Activated CD8-positive, alpha-beta memory T cell treated with anti-CD3 and anti-CD28 coated beads, Interleukin-2, amount 10 ng/mL, durations not matched to agents 7 days and 5 days (primary cell): ENCODE results near the gene TMEM94. TPM values are rescaled to one million over a fixed set of nuclear protein-coding genes. Genes with fewer than 3 reads are reported as not detected.

Source experiments
- ATAC-seq: fragments of 150-1000 bp; cut with Tn5 transposase; one replicate; pipeline ENCODE4 v1.10.0; 2021; ENCODE audit warnings: moderate library complexity
- CTCF ChIA-PET: fragments of 350-600 bp; sonication (Branson Sonifier 250); formaldehyde crosslinking; loops from one replicate; lab custom pipeline; 2021; ENCODE audit warnings: antibody characterized with exemption; lab: Charles Lee
- DNase-seq: peaks from one replicate; pipeline ENCODE4 v3.0.0-alpha.2; 2020
- H3K27ac Mint-ChIP-seq: one replicate; pipeline ENCODE4 v1.8.0; 2021; ENCODE audit warnings: mild to moderate bottlenecking, mixed read lengths
- H3K27me3 Mint-ChIP-seq: one replicate; pipeline ENCODE4 v1.8.0; 2021; ENCODE audit warnings: mixed read lengths
- H3K36me3 Mint-ChIP-seq: one replicate; pipeline ENCODE4 v1.8.0; 2021; ENCODE audit warnings: mild to moderate bottlenecking, mixed read lengths
- H3K4me1 Mint-ChIP-seq: one replicate; pipeline ENCODE4 v1.8.0; 2021; ENCODE audit warnings: mixed read lengths
- H3K4me3 Mint-ChIP-seq: one replicate; pipeline ENCODE4 v1.8.0; 2021; ENCODE audit warnings: mild to moderate bottlenecking, moderate library complexity, mixed read lengths
- H3K9me3 Mint-ChIP-seq: one replicate; pipeline ENCODE4 v1.8.0; 2022; ENCODE audit warnings: low read depth, mixed read lengths
- total RNA-seq, 2 experiments: library from RNA; stranded (reverse); gene quantifications; one replicate each; pipeline ENCODE4 v1.2.3, GENCODE V29; 2021

The TMEM94 gene
- total RNA-seq, 2 experiments from 2014 or later: 83.7 to 106 TPM

DNA sequence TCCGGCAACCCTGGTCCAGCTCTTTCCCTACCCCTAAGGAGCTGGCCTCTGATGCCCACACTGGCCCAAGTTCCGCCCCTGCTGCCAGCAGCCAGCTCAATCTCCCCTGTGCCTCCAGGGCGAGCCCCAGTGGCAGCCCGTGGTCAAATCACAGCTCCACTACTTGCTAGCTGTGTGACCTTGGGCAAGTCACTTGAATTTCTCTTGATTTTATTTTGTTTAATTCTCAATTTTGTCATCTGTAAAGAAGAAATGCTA is 48.6 kb downstream of the TMEM94 start:
- Mint-ChIP-seq H3K9me3 (no peaks in the 10 kb centered on the region), H3K27me3 (no peaks in the 10 kb centered on the region), H3K4me3 (no peak overlapping the region), H3K27ac (no peak overlapping the region), H3K4me1 (peaks cover 2% of the 10 kb centered on the region), H3K36me3 (no peaks in the 10 kb centered on the region)
- no peak for ATAC-seq
- CTCF ChIA-PET: interaction anchor here (0.8 to 2.1 kb wide), 5 partner anchors 11 to 96 kb away, joined by 3 to 7 read pairs (median 5); partner anchors contain the start of genes TMEM94 and TSEN54
- DNase-seq: no peak

- H3K27me3 Mint-ChIP-seq: no peaks in the 10 kb centered on the region
- ATAC-seq (no peak), DNase-seq (no peak)
- H3K4me3 Mint-ChIP-seq: no peak overlapping the region
- no peak overlapping the region for H3K27ac Mint-ChIP-seq
- peaks cover 2% of the 10 kb centered on the region for H3K4me1 Mint-ChIP-seq
- H3K9me3 Mint-ChIP-seq: no peaks in the 10 kb centered on the region
- CTCF ChIA-PET: interaction anchor here (1.2 to 2.1 kb wide), 3 partner anchors 11 to 95 kb away, joined by 4 to 7 read pairs (median 5); partner anchors contain the start of gene TSEN54
- H3K36me3 Mint-ChIP-seq: no peaks in the 10 kb centered on the region
These were observed 49.2 kb downstream of the TMEM94 start for GRCh38 chr17:75505640-75506039.

DNA sequence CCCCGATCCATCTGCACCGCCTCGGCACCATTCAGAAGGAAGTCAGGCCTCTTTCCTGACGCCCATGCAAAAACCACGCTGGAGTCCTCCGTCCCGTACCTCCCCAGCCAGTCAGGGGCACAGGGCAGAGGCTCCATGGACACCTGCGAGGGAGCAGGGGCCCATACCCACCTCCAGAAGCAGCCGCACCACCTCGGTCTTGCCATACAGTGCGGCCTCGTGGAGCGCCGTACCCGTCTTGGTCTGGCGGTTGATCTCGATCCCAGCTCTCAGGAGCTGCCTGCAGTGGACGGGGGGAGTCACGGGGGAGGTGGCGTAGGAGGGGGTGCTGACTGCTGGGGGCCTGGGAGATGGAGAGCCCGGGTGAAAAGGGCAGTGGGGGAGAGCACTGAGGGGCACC is 49.7 kb downstream of the TMEM94 start:
- ATAC-seq: no peak
- no peak for DNase-seq
- H3K27me3 Mint-ChIP-seq: no peaks in the 10 kb centered on the region
- no peaks in the 10 kb centered on the region for H3K4me1 Mint-ChIP-seq
- no peak overlapping the region for H3K27ac Mint-ChIP-seq
- no peaks in the 10 kb centered on the region for H3K9me3 Mint-ChIP-seq
- no peaks in the 10 kb centered on the region for H3K36me3 Mint-ChIP-seq
- CTCF ChIA-PET: interaction anchor here (1.1 to 1.2 kb wide), 2 partner anchors 10 to 76 kb away, joined by 3 to 7 read pairs; partner anchors contain the start of gene TSEN54
- no peak overlapping the region for H3K4me3 Mint-ChIP-seq

GRCh38 chr17:75506888-75507287 is 50.5 kb downstream of the TMEM94 start:
- no peak overlapping the region for H3K4me3 Mint-ChIP-seq
- CTCF ChIA-PET: interaction anchor here (1.1 kb wide), 1 partner anchor 77 kb away, joined by 3 read pairs; no protein-coding TSS in a partner anchor
- ATAC-seq (no peak), DNase-seq (no peak)
- H3K9me3 Mint-ChIP-seq: no peaks in the 10 kb centered on the region
- no peak overlapping the region for H3K27ac Mint-ChIP-seq
- no peaks in the 10 kb centered on the region for H3K27me3 Mint-ChIP-seq
- H3K4me1 Mint-ChIP-seq: no peaks in the 10 kb centered on the region
- no peaks in the 10 kb centered on the region for H3K36me3 Mint-ChIP-seq

DNA sequence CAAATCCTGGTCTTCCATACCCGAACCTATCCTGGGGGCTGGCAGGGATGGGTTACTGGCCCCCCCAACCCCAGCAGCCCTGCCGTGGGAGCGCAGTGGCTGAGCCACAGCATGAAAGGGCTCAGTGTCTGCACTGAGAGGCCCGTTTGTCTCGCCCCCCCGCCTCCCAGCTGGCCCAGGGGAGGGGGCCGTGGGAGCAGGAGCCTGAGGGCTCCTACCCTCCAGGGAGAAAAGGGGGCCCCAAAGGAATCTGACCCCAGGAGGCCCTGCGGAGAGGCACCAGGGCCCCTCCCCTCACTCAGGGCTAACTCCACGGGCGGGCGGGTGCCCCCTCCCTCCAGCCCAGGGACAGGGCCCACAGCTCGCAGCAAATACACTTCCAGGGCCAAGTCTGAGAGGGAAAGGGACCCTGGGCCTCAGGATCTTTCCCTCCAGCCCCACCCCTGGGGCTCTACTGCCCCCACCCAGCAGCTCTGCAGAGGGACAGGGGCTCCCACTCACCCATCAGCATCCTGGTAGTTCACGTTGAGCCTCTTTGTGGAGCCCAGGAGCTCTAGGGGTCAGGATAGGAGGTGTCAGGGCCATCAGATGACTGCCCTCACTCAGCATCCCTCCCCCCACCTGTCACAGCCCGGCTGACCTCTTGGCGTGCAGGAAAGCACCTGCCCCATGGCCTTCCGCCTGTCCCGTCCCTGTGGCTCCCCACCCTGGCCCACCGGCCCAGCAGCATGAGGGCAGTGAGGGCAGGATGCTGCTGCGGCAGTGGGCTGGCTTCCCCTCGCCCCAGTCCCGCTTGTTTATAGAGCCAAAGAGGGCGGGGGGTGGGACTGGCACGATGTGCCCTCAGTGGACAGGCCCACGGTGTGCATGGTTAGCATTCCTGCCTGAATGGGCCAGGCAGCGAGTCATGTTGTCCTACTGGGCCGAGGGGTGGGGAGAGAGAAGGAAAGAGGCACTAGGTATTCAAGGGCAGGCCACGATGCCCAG is 51.6 kb downstream of the TMEM94 start:
- Mint-ChIP-seq H3K27me3 (no peaks in the 10 kb centered on the region), H3K4me1 (no peaks in the 10 kb centered on the region), H3K4me3 (no peak overlapping the region), H3K27ac (no peak overlapping the region), H3K36me3 (no peaks in the 10 kb centered on the region), H3K9me3 (no peaks in the 10 kb centered on the region)
- DNase-seq: no peak
- ATAC-seq: no peak
- CTCF ChIA-PET: interaction anchor here (0.9 to 1.5 kb wide), 2 partner anchors 80 to 125 kb away, joined by 3 read pairs; partner anchors contain the start of gene SMIM5

DNA sequence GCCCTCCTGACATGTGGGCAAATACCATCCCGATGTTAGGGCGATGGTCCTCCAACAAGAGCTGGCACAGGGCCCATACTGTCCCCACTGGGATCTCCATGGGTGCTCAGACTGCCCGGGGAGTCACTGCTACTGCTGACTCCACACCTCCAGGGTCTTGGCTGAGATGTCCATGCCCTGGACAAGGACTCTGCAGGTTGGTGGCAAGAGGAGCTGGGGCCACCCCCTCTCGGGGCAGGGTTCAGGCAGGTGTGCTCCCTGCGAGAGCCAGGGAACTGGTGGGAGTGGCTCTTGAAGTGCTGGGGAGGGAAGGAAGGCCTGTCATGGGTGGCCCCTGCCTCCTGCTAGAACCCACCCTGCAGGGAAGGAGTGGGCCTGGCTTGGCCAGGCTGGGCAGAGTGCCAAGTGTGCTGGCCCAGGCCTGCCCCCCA is 52.5 kb downstream of the TMEM94 start:
- DNase-seq: no peak
- Mint-ChIP-seq H3K27me3 (no peaks in the 10 kb centered on the region), H3K27ac (no peak overlapping the region), H3K4me3 (no peak overlapping the region), H3K4me1 (no peaks in the 10 kb centered on the region), H3K36me3 (no peaks in the 10 kb centered on the region), H3K9me3 (no peaks in the 10 kb centered on the region)
- no peak for ATAC-seq
- CTCF ChIA-PET: interaction anchor here (0.9 kb wide), 1 partner anchor 124 kb away, joined by 3 read pairs; the partner anchor contains the start of gene SMIM5

- DNase-seq (no peak), ATAC-seq (no peak)
- no peak overlapping the region for H3K27ac Mint-ChIP-seq
- no peaks in the 10 kb centered on the region for H3K4me1 Mint-ChIP-seq
- H3K36me3 Mint-ChIP-seq: no peaks in the 10 kb centered on the region
- CTCF ChIA-PET: no interaction called here
- H3K9me3 Mint-ChIP-seq: no peaks in the 10 kb centered on the region
- H3K27me3 Mint-ChIP-seq: no peaks in the 10 kb centered on the region
- H3K4me3 Mint-ChIP-seq: no peak overlapping the region
These were observed 53.3 kb downstream of the TMEM94 start for GRCh38 chr17:75509528-75510258.

- Mint-ChIP-seq H3K4me3 (no peak overlapping the region), H3K4me1 (no peaks in the 10 kb centered on the region), H3K27ac (no peak overlapping the region), H3K27me3 (no peaks in the 10 kb centered on the region), H3K9me3 (no peaks in the 10 kb centered on the region), H3K36me3 (no peaks in the 10 kb centered on the region)
- DNase-seq (no peak), ATAC-seq (no peak)
- CTCF ChIA-PET: interaction anchor here (1.5 kb wide), 1 partner anchor 24 kb away, joined by 4 read pairs; no protein-coding TSS in a partner anchor
These were observed 54.8 kb downstream of the TMEM94 start for GRCh38 chr17:75511270-75511609.

DNA sequence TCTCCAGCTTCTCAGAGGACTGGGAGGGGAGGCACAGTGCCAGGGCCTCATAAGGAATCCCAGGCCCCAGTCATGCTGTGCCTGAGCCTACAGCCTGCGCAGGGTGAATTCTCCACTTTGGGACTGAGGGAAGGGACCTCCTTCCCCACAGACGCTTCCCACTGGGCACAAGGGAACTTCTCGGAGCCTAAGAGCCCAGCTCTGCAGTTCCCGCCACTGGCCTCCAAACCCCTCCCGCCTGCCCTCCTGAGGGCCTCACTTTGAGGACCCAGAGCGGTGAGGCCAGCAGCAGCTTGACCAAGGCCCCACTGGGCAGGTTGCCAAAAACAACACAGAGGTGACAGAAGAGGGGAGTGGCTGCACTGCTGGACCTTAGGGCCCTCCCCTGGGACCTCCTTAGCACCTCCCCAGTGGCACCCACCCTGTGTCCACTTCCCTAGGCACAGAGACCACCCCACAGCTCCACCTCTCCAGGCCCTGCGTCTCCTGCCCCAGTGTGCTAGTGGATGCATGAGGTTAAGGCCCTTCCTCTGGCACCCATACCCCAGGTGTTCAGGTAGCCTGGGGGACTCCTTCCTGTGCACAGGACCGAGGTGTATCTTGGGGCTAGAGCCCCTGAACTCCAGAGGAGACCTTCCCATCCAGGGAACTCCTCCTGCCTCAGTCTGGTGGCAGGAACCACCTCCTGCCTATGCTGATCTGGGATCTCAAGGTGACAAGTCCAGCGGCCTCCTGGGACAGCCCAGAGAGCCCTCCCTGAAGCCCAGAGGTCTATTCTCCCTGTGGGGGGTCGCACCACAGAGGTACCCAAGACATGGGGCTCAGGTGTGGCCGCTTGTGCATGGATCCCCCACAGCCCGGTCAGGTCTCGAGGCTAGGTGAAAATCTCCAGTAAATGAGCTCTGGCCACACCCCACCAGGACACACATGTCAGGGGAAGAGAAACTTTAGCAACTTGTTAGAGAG is 55.5 kb downstream of the TMEM94 start:
- H3K4me3 Mint-ChIP-seq: no peak overlapping the region
- no peak for DNase-seq
- H3K4me1 Mint-ChIP-seq: no peaks in the 10 kb centered on the region
- no peaks in the 10 kb centered on the region for H3K36me3 Mint-ChIP-seq
- H3K9me3 Mint-ChIP-seq: no peaks in the 10 kb centered on the region
- CTCF ChIA-PET: interaction anchor here (1.0 to 1.7 kb wide), 3 partner anchors 9 to 85 kb away, joined by 3 to 5 read pairs (median 4); no protein-coding TSS in a partner anchor
- H3K27ac Mint-ChIP-seq: no peak overlapping the region
- no peaks in the 10 kb centered on the region for H3K27me3 Mint-ChIP-seq
- no peak for ATAC-seq

GRCh38 chr17:75512926-75513640 is 56.6 kb downstream of the TMEM94 start:
- Mint-ChIP-seq H3K9me3 (no peaks in the 10 kb centered on the region), H3K4me1 (peaks cover 7% of the 10 kb centered on the region), H3K27me3 (no peaks in the 10 kb centered on the region), H3K27ac (no peak overlapping the region), H3K4me3 (no peak overlapping the region), H3K36me3 (peaks cover 2% of the 10 kb centered on the region)
- no peak for ATAC-seq
- CTCF ChIA-PET: interaction anchor here (0.8 to 1.7 kb wide), 5 partner anchors 10 to 86 kb away, joined by 3 to 5 read pairs (median 3); no protein-coding TSS in a partner anchor
- no peak for DNase-seq

- CTCF ChIA-PET: interaction anchor here (0.8 to 1.7 kb wide), 3 partner anchors 10 to 87 kb away, joined by 3 to 5 read pairs (median 3); no protein-coding TSS in a partner anchor
- Mint-ChIP-seq H3K4me3 (no peak overlapping the region), H3K9me3 (no peaks in the 10 kb centered on the region), H3K27me3 (no peaks in the 10 kb centered on the region), H3K36me3 (peaks cover 4% of the 10 kb centered on the region), H3K27ac (no peak overlapping the region), H3K4me1 (peaks cover 13% of the 10 kb centered on the region)
- DNase-seq (no peak), ATAC-seq (no peak)
These were observed 57.2 kb downstream of the TMEM94 start for GRCh38 chr17:75513641-75514000.
